Measurements from ENCODE around the gene GATB.

The GATB gene

GRCh38 chr4:151719956-151720334 lies 40.9 kb downstream of the GATB start:
- Histone ChIP-seq H3K36me3 (ENCODE audit: control insufficient read depth, insufficient read depth, low read length) (0 out of 2 replicates have a peak, but pooled peaks cover 2% of the 10 kb centered on the region), H3K27me3 (replicated peaks; ENCODE audit: control insufficient read depth, insufficient read depth, low read length) (no peaks in the 10 kb centered on the region), H3K4me3 (replicated peaks; ENCODE audit: low read depth, low read length) (no peak overlapping the region)
- no peak for TF ChIP-seq CTCF (IDR thresholded peaks at IDR 0.05; ENCODE audit: insufficient read depth, low read length, poor library complexity, severe bottlenecking)
- DNase-seq (ENCODE audit: extremely low read depth, insufficient read length), result no peak

GRCh38 chr4:151718984-151719955 lies 41.5 kb downstream of the GATB start:
- no peak for DNase-seq (ENCODE audit: extremely low read depth, insufficient read length)
- TF ChIP-seq CTCF (IDR thresholded peaks at IDR 0.05; ENCODE audit: insufficient read depth, low read length, poor library complexity, severe bottlenecking), result no peak
- Histone ChIP-seq H3K27me3 (replicated peaks; ENCODE audit: control insufficient read depth, insufficient read depth, low read length) (no peaks in the 10 kb centered on the region), H3K4me3 (replicated peaks; ENCODE audit: low read depth, low read length) (no peak overlapping the region), H3K36me3 (ENCODE audit: control insufficient read depth, insufficient read depth, low read length) (0 out of 2 replicates have a peak, but pooled peaks cover 2% of the 10 kb centered on the region)

GRCh38 chr4:151717909-151718628 lies 42.7 kb downstream of the GATB start:
- TF ChIP-seq CTCF (IDR thresholded peaks at IDR 0.05; ENCODE audit: insufficient read depth, low read length, poor library complexity, severe bottlenecking), result no peak
- no peak overlapping the region for H3K4me3 ChIP-seq (replicated peaks; ENCODE audit: low read depth, low read length)
- H3K27me3 ChIP-seq (replicated peaks; ENCODE audit: control insufficient read depth, insufficient read depth, low read length), result no peaks in the 10 kb centered on the region
- H3K36me3 ChIP-seq (ENCODE audit: control insufficient read depth, insufficient read depth, low read length), result 0 out of 2 replicates have a peak, but pooled peaks cover 2% of the 10 kb centered on the region
- no peak for DNase-seq (ENCODE audit: extremely low read depth, insufficient read length)

- Histone ChIP-seq H3K4me3 (replicated peaks; ENCODE audit: low read depth, low read length) (no peak overlapping the region), H3K36me3 (ENCODE audit: control insufficient read depth, insufficient read depth, low read length) (0 out of 2 replicates have a peak, but pooled peaks cover 2% of the 10 kb centered on the region), H3K27me3 (replicated peaks; ENCODE audit: control insufficient read depth, insufficient read depth, low read length) (no peaks in the 10 kb centered on the region)
- TF ChIP-seq CTCF (IDR thresholded peaks at IDR 0.05; ENCODE audit: insufficient read depth, low read length, poor library complexity, severe bottlenecking), result no peak
- DNase-seq (ENCODE audit: extremely low read depth, insufficient read length), result no peak
Observed at GRCh38 chr4:151717314-151717713, 43.5 kb downstream of the GATB start.

GRCh38 chr4:151716324-151716723 lies 44.5 kb downstream of the GATB start:
- Histone ChIP-seq H3K27me3 (replicated peaks; ENCODE audit: control insufficient read depth, insufficient read depth, low read length) (no peaks in the 10 kb centered on the region), H3K4me3 (replicated peaks; ENCODE audit: low read depth, low read length) (no peak overlapping the region), H3K36me3 (ENCODE audit: control insufficient read depth, insufficient read depth, low read length) (0 out of 2 replicates have a peak, but pooled peaks cover 2% of the 10 kb centered on the region)
- no peak for TF ChIP-seq CTCF (IDR thresholded peaks at IDR 0.05; ENCODE audit: insufficient read depth, low read length, poor library complexity, severe bottlenecking)
- no peak for DNase-seq (ENCODE audit: extremely low read depth, insufficient read length)
